ENCODE data around the gene PLCB2.

The PLCB2 gene

GRCh38 chr15:40283615-40284300 lies 24.0 kb downstream of the PLCB2 start:
- DNase-seq, result no peak

GRCh38 chr15:40282869-40283614 lies 24.7 kb downstream of the PLCB2 start, which contains the start of gene ANKRD63:
Gene ANKRD63 (minus strand): TSS chr15:40283064. CDS start chr15:40282586, 478 bp downstream.
- peak; percentile 42 for DNase-seq

GRCh38 chr15:40282147-40282868 lies 25.4 kb downstream of the PLCB2 start:
- peak; percentile 52 for DNase-seq

GRCh38 chr15:40281801-40282146 lies 26.0 kb downstream of the PLCB2 start:
- no peak for DNase-seq

GRCh38 chr15:40281057-40281800 lies 26.5 kb downstream of the PLCB2 start:
- no peak for DNase-seq

DNA sequence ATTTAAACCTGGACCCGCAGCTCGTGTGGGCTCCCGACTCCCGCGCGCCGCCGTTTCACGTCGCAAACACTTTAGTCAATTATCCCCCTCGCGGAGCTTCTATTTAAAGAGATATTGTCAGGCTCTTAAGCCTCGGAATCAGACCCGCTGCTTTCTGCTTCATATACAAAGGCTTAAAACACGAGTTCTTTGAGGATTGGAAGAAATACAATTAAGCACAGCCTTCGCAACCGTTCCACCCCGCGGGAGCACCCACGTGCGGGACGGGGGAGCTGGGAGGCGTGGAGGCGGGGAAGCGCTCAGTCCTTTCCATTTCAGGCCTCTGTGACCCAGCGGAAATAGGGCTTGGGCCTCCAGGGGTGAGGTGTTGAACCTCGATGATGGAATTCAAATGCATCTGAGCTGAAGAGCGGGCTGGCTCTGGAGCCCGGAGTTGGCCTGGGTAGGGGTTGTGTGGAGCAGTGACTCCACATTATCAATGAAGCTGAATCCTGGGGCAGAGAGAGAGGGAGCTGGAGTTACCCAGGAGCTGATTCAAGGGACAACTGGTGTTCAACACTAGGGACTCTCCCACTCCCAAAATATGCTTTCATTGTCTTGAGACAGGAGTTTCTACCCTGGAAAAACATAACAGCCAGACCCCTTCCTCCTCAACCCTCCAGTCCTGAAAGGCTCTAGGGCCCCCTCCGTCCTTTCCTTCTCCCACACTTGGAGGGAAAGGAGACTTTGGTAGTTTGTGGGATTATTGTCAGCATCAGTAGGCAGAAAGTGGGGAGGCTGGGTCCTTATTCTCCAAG lies 27.3 kb downstream of the PLCB2 start:
- no peak for DNase-seq

GRCh38 chr15:40279437-40280141 lies 28.1 kb downstream of the PLCB2 start:
- peak; percentile 73 for DNase-seq

GRCh38 chr15:40278026-40278425 lies 29.7 kb downstream of the PLCB2 start:
- DNase-seq, result no peak

DNA sequence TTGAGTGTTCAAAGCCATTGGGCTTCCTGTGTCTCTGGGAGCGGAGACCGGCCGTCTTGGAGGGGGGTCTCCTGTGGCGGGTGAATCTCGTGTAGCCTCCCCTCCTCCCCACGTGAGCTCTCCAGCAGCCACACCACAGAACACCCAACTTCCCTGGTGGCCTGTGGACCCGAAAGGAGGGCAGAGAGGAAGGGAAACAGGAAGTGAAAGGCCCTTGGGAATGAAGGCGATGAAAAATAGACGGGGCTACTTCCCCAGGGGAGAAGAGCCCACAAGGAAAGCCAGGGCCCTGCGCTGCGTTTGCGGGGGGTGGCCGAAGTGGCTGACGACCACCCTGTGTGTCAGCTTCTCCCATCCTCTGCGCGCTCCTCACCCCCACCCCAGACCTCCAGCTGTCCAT lies 30.3 kb downstream of the PLCB2 start:
- no peak for DNase-seq

- no peak for DNase-seq
These were observed 30.8 kb downstream of the PLCB2 start for GRCh38 chr15:40276927-40277326.

GRCh38 chr15:40275954-40276353 lies 31.8 kb downstream of the PLCB2 start:
- DNase-seq, result no peak

DNA sequence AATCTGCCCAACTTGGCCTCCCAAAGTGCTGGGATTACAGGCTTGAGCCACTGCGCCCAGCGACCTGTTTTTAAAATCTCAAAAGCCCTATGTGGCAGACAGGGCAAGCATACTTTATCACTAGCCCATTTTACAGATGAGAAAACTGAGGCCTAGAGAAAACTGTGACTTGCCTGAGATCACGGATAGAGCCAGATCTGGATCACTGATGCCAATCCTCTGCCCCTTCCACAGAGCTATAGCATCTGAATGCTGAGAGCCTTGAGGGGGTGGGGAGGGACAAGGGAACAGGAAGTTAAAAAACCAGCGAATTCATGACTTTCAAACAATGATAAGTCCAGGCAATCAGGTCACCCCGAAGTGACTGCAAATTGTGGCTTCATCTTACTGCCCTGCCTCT lies 32.2 kb downstream of the PLCB2 start:
- DNase-seq, result no peak

- peak; percentile 89 for DNase-seq
These were observed 33.1 kb downstream of the PLCB2 start for GRCh38 chr15:40274350-40275274.

- DNase-seq, result no peak
These were observed 34.3 kb downstream of the PLCB2 start for GRCh38 chr15:40273428-40273827.

GRCh38 chr15:40272485-40273056 lies 35.2 kb downstream of the PLCB2 start:
- DNase-seq, result no peak

DNA sequence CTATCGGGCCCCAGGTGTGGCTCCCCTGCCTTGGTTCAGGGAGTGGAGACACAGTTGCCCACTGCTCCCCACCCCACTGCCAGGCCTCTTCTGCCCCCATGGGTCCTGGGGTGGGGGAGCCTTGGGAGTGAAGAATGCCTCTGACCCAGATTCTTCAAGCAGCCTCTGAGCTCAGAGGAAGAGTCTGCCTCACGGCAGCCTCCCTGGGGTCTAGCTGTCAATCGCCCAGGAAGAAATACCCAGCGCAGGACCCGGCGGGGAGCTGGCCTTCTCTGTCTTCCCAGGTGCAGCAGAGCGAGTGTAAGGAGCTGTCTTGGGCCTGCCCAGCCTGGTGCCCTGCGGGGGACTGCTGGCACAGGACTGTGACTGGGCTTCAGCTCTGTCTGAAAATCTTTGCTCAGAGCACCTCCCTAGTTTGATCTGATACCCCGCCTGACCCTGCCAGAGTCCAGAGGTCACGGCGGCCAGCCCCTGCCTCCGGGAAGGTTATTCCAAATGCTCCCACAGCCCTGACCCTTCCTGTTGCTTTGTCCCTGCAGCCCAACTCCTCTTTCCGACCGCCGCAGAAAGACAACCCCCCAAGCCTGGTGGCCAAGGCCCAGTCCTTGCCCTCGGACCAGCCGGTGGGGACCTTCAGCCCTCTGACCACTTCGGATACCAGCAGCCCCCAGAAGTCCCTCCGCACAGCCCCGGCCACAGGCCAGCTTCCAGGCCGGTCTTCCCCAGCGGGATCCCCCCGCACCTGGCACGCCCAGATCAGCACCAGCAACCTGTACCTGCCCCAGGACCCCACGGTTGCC lies 35.9 kb downstream of the PLCB2 start:
- no peak for DNase-seq

DNA sequence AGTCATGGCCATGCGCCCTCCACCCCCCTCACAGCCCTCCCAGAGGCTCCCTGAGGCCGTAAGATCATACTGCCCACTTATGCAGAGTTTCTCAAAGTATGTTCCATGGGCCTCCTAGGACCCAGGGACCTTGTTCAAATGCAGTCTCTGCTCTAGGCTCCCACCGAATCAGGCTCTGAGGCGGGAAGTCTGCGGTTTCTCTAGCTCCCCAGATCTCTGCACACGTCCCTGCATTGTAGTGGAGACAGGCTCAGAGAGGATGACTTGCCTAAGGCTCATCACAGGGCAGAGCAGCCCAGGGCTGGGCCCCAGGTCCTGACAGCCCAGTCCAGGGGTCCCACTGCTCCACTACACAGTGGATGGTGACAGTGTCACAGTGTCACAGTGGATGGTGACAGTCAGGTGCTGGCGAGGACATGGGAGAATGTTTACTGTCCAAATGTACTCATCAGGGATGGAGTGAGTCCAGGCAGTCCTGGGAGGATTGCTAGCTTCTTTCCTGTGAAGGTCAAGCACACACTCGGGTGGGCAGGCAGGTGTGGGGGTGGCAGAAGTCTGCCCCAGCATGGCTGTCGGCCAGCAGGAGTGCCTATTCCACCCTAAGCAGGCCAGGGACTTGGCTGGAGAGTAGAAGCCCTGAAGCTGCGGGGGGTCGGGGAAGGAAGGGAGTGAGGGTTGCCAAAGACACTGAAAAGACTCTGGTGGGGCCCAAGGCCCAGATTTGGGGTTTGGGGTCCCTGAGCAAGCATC lies 37.3 kb downstream of the PLCB2 start:
- no peak for DNase-seq

DNA sequence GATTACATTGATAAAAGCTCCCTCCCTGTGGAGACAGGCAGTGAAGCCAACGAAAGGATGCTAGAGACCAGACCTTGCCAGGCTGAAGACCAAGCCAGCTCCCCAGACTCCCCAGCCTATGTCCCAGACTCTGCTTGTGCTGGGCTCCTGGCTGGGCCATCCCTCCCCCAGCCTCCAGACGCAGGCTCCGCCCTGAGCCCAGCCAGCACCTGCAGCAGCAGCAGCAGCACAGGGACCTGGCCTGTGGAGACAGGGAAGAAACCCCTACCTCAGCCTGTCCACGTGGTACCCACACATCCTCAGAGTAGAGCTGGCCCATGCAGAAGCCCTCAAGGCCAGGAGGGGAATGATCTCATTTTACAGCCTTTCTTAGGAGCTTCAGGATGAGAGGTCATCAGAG lies 38.1 kb downstream of the PLCB2 start:
- no peak for DNase-seq
